GM19397 (cell line): ENCODE data around the gene APOA4.
"Not testable (repeated sequence)": the region's sequence is repeated elsewhere in the genome, so short reads cannot be mapped to it uniquely, and the experiment has no call there.

Experiments used
- ATAC-seq: cut with Tn5 transposase; IDR thresholded peaks from one replicate; pipeline ENCODE4 v1.9.1; 2021; ENCODE audit warnings: mild to moderate bottlenecking, moderate library complexity; ENCODE audit not compliant: unreplicated experiment

APOA4 gene

DNA sequence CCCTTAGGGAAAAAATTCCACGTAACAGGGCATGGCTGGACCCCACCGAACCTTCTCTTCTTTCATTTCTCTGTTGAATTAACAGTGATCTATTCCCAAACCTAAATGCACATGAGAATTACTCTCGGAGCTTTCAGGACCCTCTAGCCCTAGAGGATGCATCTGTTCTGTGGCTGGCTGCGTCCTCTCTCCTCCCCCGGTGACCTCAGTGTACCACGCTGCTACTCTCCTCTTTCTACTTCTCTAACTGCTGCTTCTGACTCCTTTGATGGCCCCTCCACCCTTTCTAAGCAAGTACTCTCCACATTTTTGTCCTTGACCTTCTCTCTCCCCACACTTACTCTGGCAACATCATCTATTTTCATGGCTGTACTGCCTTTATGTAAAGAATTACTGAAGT is 26.4 kb upstream of the APOA4 start:
- ATAC-seq = no peak

DNA sequence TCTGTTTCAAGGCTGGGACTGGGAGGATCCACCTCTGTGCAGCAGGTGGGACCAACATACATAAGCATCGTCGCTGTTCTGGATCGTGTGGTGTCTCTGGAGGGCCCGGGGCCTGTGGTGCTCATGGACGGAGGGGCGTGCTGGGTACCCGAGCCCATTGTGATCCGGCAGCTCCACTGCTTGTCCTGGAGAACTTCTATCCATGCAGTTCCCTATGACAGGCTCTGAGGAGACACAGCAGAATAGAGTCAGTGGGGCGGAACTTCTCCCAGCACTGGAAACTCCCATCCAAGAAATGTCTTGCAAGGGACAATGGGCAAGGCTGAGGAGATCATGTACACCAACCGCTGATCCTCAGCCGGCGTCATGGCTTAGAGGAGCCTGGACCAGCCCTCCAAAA is 26.0 kb upstream of the APOA4 start:
- ATAC-seq = no peak

DNA sequence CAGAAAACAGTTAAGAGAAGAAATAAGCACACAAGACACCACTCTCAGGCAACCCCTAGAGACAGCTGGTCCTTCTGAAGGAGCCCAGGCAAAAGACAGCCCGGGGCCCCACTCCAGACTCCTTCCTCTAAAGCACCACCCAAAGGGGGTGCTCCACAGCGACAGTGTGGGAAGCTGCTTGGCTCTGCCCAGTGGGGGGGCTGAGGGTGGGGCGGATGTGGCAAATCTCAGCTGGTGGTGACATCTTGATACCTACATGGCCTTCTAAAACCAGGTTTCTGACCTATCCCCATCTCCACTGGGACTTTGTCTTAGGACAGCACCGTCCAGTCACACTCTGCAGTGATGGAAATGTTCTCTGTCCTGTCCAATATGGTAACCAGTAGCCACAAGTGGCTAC is 24.5 kb upstream of the APOA4 start:
- no peak for ATAC-seq

DNA sequence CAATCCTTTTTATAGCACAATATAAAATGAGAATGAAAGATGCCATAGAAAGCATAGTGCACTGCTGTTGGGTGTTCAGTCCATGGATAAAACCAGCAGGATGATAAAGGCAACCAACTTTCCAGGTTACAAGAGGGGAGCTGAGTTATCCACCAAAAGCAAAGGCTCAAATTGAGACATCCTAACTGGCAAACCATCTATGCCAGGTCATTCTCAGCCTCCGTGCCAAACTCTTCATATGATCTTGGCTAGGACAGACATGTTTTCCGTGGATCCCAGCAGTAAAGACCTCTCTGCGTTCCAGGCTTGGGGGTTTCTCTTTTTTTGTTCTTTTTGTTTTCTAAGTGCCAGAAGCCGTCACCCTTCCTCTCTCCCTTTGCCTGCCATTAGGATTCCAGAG is 21.6 kb upstream of the APOA4 start:
- no peak for ATAC-seq

DNA sequence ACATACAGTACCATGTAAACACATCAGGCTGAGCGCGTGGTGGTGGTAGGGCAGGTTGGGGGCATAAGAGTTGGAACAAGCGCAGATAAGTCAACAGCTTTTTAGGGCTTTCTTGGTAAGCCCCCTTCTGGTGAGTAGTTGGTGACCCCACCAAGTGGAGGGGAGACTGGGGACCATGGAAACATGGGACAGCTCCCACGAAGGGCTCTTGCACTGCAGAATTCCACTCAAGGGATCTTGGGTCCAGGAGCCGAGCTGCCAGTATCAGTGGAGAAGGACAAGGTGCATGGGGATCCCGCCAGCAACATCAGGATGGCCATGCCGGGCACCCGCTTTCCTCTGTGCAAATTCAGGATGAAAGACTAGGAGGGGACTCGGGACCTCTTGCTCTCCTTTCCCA is 20.6 kb upstream of the APOA4 start:
- ATAC-seq = no peak

DNA sequence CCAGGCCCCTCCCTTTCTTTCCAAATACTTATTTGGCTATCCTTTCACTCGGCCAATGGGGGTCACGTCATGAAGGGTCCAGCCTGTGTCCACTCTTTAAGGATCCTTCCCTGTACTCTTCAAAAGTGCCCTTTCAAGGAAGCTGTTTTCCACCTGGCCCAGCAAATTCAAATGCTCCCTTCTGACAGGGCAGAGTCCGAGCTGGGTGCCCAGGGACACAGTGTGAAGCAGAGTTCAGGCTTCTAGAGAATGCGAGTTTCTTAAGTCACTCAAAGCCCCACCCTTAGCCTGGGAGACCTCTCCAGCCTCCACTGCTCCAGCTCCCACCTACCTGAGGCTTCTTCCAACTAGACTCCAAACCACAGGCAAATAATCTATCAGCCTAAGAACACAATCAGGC is 19.8 kb upstream of the APOA4 start:
- no peak for ATAC-seq

DNA sequence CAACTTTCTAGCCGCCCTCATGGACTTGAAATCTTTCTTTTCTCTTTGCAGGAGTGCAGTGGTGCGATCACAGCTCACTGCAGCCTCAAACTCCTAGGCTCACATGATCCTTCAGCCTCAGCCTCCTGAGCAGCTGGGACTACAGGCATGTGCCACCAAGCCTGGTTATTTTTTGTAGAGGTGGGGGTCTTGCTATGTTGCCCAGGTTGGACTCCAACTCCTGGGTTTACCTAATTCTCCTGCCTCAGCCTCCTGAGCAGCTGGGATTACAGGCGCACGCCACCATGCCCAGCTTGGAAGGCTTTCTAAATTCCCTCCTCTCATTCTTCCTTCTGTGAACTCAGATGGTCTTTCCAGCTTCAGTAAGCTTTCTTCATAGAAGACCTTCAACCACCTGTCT is 19.0 kb upstream of the APOA4 start:
- ATAC-seq = no peak

DNA sequence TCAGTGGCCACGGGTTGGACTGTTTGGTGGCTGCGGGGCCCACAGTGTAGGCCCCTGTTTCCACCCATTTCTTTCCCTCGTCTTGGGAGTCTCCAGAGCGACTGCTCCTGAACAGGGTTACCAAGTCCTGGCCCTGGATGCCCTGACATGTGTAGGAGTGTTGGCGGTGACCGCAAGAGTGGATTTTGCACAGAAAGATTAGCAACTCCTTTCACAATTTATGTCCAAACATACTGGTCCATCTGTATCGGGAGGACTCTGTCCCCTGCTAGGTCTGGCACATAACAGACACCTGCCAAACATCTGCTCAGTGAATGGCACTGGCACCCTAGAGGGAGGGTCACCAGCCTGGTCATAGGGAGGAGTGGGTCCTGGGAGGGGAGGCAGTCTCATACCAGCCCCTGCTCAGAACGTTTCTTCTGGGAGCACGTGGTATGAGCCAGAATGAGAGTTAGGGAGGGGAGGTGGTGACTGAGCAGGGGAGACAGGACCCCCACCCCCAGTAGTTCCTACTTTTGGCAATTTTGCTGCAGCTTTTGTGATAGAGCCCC is 17.7 kb upstream of the APOA4 start:
- ATAC-seq = no peak

DNA sequence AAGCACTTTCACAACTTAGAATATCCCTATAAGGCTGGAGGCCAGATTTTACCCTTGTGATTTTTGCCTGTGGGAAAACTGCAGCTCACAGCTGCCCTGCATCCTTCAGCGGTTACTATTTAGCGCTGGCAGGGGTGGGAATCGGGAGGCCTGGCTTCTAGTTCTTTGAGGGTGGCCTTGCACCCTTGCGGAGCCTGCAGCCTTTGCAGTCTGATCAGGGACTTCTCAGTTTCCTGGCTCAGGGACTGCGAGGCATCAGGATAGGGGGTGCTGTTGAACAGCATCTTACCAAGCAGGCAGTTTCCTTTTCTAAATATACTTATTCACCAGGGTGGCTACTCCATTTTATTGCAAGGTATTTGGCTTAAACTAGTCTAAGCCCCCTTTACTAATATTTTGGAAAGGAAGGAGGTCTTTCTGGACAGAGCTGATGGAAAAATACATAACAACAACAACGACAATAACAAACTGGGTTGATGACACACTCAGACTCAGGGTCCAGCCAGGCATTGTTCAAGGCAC is 17.2 kb upstream of the APOA4 start:
- no peak for ATAC-seq

DNA sequence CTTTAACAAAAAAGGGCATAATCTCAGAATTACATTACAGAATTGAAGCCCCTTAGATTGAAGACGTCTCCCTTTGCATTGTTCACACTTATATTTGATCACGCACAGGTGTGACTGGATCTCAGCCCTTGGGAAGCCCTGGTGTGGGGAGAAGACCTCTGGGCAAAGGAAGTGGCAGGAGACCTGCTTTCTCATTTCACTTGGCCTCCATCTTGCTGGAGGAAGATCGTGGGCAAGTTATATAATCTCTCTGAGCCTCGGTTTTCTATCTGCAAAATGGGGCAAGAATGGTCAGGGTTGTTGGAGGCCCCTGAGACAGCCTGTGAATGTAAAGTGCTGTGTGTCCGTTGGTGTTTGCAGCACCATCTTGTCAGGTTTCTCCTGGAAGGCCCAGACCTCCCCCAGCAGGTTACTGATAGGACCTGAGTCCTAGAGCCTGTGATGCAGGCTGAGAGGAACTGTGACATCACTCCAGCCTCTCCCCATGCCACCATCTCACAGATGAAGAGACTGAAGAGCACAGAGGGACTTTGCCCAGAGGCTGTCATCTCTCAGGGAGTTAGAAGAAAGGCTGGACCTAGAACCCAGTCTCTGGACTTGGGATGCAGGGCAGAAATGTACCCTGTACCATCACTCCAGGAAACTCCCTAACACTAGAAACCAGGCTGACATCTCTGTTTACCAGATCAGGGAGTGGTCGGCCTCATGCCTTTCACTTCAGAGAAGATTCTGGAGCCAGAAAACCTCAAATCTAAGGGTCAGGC is 15.4 kb upstream of the APOA4 start:
- no peak for ATAC-seq

DNA sequence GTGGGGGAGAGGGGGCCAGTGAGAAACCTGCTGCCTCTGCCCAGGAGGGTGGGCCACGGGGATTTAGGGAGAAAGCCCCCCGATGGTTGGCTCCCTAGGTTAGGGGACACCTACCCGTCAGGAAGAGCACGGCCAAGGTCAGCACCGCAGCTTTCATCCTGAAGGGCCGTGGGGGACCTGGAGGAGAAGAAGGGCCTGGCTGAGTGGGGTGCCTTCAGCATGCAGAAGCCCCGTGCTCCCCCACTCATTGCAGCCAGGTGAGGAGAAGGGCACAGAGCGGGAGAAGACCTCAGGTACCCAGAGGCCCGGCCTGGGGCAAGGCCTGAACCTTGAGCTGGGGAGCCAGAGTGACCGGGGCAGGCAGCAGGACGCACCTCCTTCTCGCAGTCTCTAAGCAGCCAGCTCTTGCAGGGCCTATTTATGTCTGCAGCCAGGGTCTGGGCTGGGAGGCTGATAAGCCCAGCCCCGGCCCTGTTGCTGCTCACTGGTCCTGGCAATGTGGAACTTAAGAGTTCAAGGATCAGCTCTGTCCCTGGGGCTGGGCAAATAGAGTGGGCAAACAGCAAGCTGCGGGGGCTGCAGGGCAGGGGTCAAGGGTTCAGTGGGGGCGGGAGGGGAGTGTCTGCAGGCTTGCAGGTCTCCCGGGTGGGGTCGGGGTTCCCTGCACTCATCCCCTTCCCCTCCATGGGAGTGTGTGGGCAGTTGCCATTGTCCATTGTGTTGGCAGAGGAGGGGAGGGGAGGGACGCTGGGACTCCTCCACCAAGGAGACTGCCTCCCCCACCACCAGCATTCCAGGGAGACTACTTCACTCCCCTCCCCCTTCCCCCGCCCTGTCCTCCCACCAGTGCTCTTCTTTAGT is 14.4 kb upstream of the APOA4 start, which contains the start of gene APOA1:
Gene APOA1 (minus strand): TSS at position 392 of the 861 bp plus-strand sequence. CDS start 235 bp downstream, at position 157.
- no peak for ATAC-seq

DNA sequence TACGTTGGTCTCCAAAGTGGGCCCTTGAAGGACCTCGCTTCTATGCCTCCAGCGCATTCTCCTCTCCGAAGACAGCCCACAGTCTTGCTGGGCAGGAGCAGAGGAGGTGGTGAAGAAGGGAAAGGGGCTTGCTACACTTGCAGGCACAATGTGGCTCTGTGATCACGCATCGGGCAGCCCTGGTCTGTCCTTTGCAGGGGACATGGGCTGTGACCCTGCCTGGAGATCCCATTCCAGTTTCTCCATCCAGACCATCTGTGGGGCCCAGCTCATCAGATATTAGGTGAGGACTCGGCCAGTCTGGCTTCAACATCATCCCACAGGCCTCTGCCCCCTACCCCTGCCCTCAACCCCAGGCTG is 13.5 kb upstream of the APOA4 start:
- no peak for ATAC-seq

DNA sequence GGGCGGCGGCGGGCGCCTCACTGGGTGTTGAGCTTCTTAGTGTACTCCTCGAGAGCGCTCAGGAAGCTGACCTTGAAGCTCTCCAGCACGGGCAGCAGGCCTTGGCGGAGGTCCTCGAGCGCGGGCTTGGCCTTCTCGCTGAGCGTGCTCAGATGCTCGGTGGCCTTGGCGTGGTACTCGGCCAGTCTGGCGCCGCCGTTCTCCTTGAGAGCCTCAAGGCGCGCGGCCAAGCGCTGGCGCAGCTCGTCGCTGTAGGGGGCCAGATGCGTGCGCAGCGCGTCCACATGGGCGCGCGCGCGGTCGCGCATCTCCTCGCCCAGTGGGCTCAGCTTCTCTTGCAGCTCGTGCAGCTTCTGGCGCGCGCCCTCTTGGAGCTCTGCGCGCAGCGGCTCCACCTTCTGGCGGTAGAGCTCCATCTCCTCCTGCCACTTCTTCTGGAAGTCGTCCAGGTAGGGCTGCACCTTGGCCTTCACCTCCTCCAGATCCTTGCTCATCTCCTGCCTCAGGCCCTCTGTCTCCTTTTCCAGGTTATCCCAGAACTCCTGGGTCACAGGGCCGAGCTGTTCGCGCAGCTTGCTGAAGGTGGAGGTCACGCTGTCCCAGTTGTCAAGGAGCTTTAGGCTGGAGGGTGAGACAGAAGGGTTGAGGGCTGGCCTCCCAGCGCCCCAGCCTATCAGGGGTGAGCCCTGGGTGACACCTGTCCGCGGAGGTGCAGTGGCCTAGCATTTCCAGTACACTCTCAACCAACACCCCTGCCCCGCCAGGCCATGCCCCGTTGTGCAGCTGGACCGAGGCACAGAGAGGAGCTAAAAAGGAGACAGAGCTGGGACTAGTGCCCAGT is 12.9 kb upstream of the APOA4 start:
- peak; percentile 71 for ATAC-seq

DNA sequence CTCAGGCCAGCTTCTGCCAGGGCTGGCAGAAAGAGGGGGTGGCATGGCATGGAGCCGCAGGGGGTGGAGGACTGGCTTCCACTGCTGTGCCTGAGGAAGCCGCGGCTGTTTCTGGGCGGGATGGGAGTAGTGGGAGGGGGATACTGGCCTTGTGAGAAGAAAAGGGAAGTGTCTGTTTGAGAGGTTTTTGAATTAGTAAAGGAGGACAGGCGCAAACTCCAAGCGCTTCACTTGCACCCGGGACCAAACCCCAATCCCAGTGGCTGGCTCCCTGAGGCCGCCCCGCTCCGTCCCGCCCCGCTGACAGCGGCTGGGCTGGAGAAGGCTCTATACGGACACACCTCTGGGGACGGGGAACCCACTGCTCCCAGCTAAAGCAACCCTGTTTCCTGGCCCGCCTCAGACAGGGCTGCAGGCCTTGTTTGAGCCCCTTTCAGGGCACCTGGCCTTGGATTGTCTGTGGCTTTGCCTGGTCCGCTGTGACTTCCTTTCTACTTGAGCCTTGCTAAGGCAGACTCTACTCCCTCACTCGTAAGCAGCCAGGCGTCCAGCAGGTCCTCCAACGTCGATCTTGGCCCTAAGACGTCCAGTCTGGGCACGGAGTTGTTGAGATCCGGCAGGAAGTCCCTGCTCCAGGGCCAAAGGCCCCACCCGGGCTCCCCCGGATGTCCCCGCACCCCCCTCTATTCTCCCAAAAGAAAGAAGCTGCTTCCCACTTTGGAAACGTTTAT is 12.1 kb upstream of the APOA4 start:
- ATAC-seq = no peak

DNA sequence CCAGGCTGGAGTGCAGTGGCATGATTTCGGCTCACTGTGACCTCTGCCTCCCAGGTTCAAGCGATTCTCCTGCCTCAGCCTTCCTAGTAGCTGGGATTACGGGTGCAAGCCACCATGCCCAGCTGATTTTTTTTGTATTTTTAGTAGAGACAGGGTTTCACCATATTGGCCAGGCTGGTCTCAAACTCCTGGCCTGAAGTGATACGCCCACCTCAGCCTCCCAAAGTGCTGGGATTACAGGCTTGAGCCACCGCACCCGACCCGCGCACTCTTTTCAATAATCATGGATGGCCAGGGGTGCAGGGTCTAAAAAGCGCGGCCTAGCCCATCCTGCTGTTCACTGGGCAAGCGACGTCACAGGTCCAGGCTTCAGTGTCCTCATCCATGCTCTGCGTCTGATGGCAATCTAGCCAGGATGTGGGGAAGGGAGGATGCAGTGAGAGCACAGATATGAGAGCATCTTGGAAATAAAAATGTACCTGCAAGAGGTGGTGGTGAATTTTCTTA is 11.5 kb upstream of the APOA4 start:
- not testable (repeated sequence) for ATAC-seq

DNA sequence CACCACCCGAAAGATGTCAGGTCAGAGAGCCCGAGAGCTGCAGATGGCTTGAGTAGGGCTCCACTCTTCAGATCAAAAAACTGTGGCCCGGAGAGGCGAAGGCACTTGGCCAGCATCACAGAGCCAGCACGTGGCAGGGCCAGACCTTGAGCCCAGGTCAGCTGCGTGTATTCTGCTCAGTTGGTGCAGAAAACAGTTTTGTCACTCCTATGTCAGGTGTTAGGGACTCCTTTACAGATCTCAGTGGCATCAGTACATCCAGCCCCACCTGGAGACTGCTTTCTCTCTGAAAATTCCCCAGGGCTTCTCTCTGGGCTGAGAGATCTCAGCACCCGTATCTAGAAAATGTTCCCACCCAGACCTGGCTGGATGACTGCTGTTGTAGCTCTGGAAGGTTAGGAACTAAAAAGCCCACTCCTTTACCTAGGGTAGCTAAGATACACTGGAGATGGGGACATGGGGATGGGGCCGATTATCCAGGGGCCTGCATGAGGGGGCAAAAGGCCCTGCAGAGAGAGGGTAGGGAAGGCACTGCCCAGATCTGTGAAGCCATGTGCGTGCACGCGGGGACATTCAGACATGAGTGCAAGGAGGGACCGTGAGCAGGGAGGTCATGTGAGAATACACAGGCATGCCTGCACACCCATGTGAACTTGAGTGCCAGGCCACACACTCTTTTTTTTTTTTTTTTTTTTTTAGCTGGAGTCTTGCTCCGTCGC is 10.9 kb upstream of the APOA4 start:
- ATAC-seq = no peak

DNA sequence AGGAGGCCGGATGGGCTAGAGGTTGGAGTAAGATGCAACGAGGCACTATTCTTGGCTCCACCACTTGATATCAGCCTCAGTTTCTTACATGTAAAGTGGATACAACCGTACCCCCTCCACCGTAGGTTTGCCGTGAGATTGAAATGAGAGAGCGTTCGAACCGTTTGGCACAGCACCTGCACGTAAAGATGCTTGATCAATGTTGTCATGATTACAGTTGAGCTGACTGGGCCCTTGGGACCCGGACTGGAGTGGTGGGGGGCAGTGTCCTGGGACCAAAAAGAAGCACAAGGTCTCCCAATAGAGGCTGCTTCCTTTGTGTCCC is 10.3 kb upstream of the APOA4 start:
- ATAC-seq = no peak

DNA sequence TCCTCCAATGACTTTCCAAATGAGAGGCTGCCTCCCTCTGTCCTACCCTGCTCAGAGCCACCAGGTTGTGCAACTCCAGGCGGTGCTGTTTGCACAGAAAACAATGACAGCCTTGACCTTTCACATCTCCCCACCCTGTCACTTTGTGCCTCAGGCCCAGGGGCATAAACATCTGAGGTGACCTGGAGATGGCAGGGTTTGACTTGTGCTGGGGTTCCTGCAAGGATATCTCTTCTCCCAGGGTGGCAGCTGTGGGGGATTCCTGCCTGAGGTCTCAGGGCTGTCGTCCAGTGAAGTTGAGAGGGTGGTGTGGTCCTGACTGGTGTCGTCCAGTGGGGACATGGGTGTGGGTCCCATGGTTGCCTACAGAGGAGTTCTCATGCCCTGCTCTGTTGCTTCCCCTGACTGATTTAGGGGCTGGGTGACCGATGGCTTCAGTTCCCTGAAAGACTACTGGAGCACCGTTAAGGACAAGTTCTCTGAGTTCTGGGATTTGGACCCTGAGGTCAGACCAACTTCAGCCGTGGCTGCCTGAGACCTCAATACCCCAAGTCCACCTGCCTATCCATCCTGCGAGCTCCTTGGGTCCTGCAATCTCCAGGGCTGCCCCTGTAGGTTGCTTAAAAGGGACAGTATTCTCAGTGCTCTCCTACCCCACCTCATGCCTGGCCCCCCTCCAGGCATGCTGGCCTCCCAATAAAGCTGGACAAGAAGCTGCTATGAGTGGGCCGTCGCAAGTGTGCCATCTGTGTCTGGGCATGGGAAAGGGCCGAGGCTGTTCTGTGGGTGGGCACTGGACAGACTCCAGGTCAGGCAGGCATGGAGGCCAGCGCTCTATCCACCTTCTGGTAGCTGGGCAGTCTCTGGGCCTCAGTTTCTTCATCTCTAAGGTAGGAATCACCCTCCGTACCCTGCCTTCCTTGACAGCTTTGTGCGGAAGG is 9.5 kb upstream of the APOA4 start:
- ATAC-seq = no peak
